Airway epithelial cell (primary cell): Measurements from ENCODE around the gene PPARGC1A. TPM values are rescaled to one million over a fixed set of nuclear protein-coding genes. Genes with fewer than 3 reads are reported as not detected.

Experiments
- total RNA-seq: library from RNA; depleted of rRNA; stranded (reverse); fragments of >200 nt; gene quantifications from 2 replicates; pipeline ENCODE4 v1.2.3, GENCODE V29; 2015

PPARGC1A gene
- 0.42 and 1.1 TPM in 2 replicates for total RNA-seq

GRCh38 chr4:23889814-23890341 lies at the start of gene PPARGC1A:
Gene PPARGC1A (minus strand): TSS chr4:23890047. CDS start chr4:23889957, 90 bp downstream.

